Measurements from ENCODE around the gene MAP1B.

- TF ChIP-seq CTCF (conservative IDR thresholded peaks at IDR 0.05; ENCODE audit: low read depth, low read length) = no peak
- TF ChIP-seq EZH2 (IDR thresholded peaks at IDR 0.05; ENCODE audit: borderline replicate concordance, low read depth, low read length, poor library complexity, severe bottlenecking) = no peak
Measured at GRCh38 chr5:72179028-72179815, 71.9 kb downstream of the MAP1B start.
